IPS DF 4.7 (cell line): ENCODE measurements around the gene SPRR1B.
"Not testable (repeated sequence)": the region's sequence is repeated elsewhere in the genome, so short reads cannot be mapped to it uniquely, and the experiment has no call there.

Source experiments
- DNase-seq: peaks from one replicate; pipeline ENCODE4 v3.0.0-alpha.2; 2013; ENCODE audit warnings: low spot score; ENCODE audit errors: extremely low read depth

SPRR1B gene, protein sequence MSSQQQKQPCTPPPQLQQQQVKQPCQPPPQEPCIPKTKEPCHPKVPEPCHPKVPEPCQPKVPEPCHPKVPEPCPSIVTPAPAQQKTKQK

DNA sequence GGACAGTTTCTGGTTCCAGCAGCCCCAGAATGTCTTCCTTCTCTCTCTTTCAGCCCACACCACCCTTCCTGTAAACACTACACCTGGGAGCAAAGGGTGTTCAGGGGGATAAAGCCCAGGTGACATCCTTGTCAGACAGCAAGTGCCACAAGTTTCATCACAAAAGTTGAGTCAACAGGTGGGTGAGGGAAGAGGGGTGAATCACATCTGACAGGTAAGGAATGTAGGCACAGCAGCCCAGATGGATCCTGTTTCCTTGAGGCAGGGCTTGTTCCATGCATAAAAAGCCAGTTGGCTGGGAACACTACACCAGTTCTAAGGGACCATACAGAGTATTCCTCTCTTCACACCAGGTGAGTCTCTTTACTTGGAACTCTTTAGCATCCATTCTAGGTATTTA is at the start of gene SPRR1B:
TSS of gene SPRR1B (plus strand) at position 309 of the 400 bp plus-strand sequence. CDS start 1,143 bp downstream, outside the sequence.
- DNase-seq, result no peak

DNA sequence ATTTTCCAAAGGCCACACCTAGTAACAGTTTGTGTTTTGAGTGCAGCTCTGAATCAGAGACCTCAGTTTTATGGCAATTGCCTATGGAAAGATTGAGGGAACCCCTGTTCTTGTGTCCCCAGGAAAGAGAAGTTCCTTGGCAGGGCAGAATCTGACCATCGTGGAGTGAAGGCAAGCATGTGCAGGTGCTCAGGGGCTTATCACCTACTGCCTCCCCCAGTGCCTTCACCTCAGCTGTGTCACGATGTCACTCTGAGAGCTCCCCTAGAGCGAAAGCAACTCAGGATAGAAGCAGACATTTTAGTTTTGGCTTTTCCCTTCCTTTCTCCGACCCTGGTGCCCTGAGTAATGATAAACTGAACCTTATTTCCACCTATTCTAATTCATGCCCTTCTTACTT is 48.9 kb upstream of the SPRR1B start:
- DNase-seq, result no peak

DNA sequence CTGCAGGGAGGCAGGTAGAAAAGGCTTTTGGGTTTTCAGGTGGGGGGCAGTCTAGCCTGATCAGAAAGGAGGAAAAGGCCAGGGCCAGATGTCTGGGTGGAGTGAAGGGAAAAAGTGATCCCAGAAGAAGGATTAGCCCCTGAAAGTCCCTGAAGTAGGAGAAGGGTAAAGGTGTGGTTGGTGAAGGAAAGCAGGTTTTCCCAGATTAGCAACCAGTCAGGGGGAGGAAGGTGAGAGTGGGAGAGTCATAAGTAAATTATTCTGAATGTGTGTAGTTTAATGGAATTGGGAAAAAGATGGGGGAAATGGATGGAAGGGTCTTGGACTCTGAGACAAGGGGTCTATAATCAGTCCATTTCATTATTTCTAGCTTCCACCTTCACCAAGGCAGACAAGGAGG is 47.8 kb upstream of the SPRR1B start:
- DNase-seq, result no peak

DNA sequence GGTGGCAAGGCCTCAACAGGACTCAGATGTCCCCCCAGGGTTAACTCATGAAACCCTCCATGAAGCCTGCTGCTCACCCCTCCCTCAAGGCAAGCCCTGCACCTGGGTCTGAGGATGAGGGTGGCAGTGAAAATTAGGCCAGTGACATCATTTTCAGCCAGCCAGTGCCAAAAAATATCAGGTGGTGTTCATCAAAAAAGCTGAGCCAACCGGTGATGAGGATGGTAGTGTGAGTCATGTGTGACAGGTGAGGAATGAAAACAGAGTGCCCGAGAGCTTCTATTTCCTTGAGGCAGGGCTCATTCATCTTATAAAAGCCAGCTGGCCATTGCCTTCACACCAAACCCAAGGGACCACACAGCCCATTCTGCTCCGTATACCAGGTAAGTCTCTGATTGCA is 47.3 kb upstream of the SPRR1B start, which contains the start of gene SPRR1A:
TSS of gene SPRR1A (plus strand) at position 339 of the 400 bp plus-strand sequence. CDS start 1,150 bp downstream, outside the sequence.
- DNase-seq, result no peak

DNA sequence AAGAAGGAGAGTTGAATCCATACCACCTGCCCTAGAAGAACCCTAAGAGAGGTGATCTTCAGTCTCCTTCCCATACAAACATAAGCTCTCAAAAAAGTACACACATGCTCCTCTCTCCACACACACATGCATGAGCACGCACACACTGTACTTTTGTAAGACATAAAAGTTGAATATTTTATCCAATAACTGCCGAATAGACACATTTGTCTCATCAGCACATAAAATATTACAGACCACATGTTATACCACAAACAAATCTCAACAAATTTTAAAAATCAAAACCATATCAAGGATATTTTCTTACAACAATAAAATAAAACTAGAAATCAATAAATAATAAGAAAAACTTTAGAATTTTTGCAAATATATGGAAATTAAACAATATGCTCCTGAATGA is 44.4 kb upstream of the SPRR1B start:
- no peak for DNase-seq

DNA sequence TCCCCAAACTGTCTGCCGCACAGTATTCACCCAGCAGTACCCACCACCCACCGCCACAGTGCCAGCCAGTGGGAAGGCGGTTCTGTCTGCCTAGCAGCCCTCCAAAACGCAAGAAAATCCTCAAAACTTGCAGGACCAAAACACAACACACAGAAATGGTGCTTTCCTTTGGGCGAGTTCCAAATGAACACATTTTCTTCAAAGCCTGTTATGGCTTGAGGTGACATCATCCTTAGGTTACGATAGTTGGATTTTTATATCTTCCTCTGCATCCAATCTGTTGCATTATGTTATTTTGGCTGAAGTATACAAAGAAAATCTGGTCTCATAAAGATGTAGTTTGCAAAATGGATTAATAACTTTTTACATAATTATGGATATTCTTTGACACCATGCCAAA is 37.8 kb upstream of the SPRR1B start:
- no peak for DNase-seq

DNA sequence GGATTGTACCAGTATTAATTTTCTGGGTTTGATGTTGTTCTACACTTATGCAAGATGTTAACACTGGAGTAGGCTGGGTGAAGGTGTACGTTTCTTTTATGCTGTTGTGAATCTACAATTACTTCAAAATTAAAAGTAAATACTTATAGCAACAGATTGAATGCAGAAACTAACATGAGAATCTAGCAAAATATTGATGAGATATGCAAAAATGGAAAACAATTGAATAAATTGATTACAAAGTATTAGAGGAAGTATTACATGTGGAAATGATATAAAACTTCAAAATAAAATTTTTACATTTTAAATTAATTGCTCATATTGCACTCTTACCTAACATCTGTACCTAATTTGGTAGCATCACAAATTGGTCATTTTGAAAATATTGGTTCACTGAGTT is 35.2 kb upstream of the SPRR1B start:
- no peak for DNase-seq

DNA sequence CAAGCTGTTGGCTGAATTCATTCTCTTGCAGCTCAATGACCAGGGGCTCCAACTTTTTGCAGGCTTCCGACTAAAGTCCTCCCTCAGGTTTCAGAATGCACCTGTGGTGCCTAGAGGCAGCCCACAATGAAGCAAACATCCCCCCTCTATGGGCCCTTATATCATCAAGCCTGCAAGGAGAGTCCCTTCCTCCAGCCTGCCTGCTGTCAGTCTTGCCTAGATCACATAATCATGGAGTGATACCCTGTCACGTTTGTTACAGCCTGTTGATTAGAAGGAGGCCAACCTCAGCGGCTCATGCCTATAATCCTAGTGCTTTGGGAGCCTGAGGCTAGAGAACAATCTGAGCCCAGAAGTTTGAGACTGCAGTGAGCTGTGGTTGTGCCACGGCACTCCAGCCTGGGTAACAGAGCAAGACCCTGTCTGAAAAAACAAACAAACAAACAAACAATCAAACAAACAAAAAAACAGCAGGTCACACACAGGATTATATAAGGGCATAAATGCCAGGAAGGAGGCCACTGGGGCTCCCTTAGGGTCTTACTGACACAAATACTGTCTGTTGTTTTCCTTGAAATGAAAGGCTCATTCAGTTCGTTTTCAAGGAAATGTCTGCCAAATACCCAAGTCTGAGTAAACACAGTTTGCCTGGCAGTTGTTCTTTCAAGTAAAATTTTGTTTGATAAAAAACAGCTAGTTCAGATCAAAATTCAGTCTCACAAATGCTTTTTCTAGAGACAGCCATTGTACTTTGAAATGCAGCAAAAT is 34.2 kb upstream of the SPRR1B start:
- no peak for DNase-seq

DNA sequence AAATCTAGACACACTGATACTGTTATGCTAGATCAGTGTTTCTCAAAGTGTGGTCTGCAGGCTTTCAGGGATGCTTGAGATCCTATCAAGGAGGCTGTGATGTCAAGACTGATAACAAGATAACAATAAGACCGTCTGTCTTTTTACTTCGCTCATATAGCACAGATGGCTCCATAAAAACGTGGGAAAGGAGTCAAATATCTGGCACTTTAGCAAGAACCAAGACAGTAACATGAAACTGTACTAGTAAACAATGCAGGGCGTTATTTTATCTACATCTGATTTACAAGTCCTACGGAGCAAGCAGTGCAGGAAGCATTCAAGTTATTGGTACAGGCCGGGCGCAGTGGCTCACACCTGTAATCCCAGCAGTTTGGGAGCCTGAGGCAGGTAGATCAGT is 33.1 kb upstream of the SPRR1B start:
- DNase-seq, result no peak

DNA sequence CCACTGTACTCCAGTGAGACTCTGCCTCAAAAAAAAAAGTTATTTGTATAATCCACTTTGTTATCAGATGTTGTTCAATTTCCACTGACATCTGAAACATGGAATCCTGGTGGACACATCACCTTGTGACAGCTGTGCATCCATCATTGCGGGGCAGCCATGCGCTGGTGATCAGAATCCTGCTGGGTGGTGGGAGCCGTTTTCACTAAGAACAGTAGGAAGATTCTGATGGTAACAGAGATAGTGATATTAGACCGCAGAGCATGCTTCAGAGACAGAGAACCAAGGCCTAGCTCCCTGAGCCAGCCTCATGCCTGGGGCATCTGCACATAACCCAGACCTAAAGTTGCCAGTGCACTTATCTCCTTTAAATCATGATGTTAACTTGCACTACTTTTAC is 32.5 kb upstream of the SPRR1B start:
- DNase-seq, result no peak

DNA sequence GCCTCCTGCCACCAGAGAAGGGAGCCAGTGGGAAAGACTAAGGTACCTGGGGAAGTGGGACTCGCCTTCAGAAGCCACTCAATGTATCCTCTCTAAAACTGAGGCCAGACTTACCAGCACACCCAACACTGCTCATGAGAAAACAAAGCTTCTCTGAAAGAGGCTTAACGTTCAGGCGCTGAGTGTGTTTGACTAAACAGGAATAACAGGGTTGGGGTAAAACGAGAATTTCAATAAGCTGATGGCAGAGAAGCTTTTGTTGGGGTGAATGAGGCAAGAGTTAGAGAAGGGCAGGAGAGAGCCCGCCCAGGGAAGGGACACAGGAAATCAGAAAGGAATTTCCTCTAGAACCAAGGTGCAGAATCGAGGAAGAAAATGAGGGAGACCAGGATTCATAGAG is 31.2 kb upstream of the SPRR1B start:
- no peak for DNase-seq

DNA sequence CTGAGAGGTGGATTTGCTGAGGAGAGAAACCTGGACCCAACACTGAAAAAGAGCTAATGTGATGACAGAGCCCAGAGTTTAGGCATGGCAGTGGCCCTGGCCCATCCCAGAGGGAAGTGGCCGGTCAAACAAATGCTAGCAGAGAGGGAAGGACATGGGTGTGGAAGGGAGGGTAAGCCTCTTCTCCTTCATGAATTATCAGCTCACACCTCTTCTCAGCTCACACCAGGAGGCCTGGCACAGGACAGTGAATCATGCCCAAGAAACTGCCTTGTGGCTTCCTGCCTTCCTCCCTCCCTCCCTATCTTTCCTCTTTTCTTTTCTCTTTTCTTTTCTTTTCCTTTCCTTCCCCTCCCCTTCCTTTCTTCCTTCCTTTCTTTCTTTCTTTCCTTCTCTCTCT is 30.7 kb upstream of the SPRR1B start:
- DNase-seq, result no peak

DNA sequence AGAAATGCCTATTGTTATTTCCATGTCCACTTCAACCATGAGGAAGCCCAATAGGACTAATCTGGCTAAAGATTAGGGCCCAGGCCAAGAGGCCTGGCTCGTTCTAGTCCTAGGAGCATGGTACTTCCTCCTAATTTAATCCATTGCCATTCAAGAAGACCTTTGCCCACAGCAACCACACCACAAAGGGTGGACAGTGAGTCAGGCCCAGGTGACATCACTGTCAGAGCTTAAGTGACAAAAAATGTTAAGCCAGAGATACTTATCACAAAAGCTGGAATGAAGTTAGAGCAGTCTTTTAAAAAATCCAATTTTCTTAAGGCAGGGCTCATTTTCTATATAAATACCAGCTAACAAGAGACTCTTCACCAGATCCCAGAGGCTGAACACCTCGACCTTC is 29.6 kb upstream of the SPRR1B start, which contains the start of gene SPRR3:
TSS of gene SPRR3 (plus strand) at position 368 of the 400 bp plus-strand sequence. CDS start 1,272 bp downstream, outside the sequence.
- DNase-seq, result no peak

DNA sequence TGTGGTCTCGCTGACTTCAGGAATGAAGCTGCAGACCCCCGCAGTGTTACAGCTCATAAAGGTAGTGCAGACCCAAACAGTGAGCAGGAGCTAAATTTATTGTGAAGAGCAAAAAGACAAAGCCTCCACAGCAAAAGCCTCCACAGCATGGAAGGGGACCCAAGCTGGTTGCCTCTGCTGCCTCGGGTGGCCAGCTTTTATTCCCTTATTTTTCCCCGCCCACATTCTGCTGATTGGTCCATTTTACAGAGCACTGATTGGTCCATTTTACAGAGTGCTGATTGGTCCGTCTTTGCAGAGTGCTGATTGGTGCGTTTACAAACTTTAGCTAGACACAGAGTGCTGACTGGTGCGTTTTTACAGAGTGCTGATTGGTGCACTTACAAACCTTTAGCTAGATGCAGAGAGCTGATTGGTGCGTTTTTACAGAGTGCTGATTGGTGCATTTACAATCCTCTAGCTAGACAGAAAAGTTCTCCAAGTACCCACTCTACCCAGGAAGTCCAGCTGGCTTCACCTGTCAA is 19.7 kb upstream of the SPRR1B start:
- DNase-seq, result not testable (repeated sequence)

DNA sequence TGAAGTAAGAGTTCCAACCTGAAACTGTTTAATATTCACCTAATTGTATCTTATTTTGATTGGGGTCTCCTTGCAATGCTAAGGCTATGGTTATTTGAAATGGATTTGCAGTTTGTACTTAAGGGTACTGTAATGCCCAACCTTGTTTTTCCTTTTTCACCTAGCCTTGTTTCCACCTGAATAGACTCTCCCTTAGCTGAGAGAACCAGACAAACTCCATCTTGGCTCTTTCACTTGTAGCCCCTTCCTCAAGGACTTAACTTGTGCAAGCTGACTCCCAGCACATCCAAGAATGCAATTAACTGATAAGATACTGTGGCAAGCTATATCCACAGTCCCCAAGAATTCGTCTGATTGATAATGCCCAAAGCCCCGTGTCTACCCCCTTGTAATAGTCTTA is 9.2 kb upstream of the SPRR1B start:
- not testable (repeated sequence) for DNase-seq

DNA sequence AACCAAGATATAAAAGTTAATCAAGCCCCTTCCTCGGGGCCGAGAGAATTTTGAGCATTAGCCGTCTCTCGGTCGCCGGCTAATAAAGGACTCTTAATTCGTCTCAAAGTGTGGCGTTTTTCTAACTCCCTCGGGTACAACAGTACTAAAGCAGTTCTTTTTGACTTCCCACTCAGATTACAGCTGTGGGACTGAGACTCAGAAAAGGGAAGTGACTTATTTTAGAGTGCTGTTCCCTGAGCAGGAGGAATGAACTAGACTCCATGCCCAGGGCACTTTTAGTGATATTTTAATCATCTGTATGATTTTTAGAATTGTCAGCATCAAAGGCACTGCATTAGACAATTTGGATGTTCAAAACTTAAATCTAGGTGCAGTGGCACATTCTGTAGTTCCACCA is 8.7 kb upstream of the SPRR1B start:
- not testable (repeated sequence) for DNase-seq

DNA sequence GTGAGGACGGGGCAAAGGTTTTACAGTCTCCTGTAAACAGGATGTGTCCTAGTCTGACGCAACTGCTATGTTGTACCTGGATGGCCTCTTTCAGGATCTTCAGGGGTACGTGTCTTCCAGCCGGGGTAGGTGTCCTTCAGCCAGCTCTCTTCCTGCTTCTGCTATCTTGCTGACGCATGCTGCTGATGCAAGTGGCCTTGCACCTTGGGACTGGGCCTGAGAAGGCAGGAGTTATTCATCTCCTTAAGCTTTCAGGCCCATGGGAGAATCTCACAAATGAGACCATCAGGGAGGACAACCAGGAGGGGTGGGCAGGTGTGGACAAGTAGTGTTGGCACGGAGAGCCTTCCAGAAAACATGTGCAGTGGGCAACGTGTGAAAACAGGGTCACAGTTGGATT is 7.9 kb upstream of the SPRR1B start:
- no peak for DNase-seq

DNA sequence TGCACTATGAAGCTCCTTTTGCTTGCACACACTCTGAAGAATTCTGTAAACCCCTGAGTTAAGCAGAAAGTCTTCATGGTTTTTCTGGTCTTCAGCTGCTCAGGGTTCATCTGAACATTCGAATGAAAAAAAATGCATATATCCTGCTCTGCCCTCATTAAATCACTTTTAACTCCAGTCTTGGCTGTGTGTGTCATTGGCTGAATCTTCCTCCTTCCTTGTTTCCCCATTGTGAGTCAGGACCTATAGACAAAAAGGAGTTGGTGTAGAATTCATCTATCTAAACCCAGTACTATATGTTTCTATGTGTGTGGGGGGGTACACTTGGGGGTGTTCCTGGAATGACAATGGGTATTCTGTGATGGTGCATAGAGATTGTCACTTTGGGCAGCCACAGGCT is 6.6 kb upstream of the SPRR1B start:
- DNase-seq, result no peak

DNA sequence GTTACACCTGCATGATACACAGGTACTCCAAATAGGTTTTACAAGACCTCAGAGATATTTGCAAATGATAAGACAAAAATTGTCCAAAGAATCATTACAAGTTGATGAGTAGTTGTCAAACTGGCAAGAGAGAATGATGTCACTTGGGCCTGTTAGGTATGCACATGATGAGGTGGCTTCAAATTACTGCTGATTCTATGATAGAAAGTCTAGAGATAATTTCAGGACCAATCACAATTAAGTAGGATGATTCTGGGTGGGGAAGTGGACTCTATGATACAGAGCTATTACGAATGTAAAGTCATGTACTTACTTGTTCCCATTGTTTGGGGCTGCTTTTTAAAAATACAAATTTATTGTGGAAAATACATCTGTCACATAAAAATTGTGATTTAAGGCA is 5.2 kb upstream of the SPRR1B start:
- DNase-seq, result no peak

DNA sequence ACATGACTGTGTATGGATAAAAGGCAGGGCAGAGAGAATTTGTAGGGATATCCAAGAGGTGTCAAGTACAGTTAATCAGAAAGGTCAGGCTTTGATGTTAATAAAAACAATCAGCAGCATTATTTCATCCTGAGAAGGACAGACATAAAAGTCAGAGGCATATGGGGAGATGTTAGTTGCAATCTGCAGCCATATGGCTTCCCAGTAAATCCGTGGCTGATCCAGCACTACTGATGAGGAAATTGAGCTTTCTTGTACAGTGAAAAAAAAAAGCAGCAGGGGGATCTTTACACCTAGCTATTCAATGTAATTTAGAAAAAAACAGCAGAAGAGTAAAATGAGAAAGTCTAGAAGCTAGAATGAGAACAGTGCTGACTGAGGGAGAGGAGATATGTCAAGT is 2.2 kb upstream of the SPRR1B start:
- no peak for DNase-seq

DNA sequence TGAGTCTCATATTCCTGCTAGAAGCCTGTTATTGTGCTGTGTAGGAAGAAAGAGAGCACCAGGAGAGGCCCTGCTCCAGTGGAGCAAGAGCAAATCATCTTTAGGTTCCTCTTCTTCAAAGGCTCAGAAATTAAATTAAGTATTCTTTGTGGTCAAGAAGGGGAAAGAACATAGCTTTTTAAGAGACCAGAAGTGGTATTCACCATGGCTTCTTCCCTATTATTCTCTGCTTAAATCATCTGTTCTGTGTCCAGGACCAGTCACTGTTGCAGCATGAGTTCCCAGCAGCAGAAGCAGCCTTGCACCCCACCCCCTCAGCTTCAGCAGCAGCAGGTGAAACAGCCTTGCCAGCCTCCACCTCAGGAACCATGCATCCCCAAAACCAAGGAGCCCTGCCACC is 1.1 kb downstream of the SPRR1B start:
- no peak for DNase-seq

DNA sequence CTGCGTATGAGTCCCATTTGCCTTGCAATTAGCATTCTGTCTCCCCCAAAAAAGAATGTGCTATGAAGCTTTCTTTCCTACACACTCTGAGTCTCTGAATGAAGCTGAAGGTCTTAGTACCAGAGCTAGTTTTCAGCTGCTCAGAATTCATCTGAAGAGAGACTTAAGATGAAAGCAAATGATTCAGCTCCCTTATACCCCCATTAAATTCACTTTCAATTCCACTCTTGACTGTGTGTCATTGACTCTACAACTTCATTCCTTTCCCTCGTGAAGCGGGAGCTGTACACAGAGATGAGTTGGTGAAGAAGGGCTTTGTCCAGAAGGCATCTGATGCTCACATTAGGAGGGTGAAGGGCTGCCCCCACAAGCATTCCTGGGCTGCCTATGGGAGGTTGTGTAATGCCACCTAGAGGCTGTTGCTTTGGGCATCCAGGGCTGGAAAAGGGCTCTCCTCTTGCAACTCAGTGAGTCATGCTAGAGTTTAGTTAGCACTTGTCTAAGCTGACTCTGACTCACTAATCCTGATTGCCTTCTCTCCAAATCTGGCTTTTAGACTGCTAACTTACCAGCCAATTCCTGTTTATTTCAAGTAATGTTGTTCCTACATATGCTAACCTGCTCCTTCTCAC is 1.8 kb downstream of the SPRR1B start:
- DNase-seq, result peak; percentile 64
